Activated naive CD4-positive, alpha-beta T cell treated with anti-CD3 and anti-CD28 coated beads, Interleukin-2, amount 50 U/mL, for 24 hours (primary cell): ENCODE results near the gene NGF.
"Not testable (repeated sequence)": the region's sequence is repeated elsewhere in the genome, so short reads cannot be mapped to it uniquely, and the experiment has no call there.

Source experiments
- H3K27ac Mint-ChIP-seq: one replicate; pipeline ENCODE4 v1.8.0; 2021; ENCODE audit warnings: mild to moderate bottlenecking, mixed read lengths
- H3K27me3 Mint-ChIP-seq: one replicate; pipeline ENCODE4 v1.8.0; 2021; ENCODE audit warnings: mixed read lengths
- H3K36me3 Mint-ChIP-seq: one replicate; pipeline ENCODE4 v1.8.0; 2021; ENCODE audit warnings: mixed read lengths
- H3K4me1 Mint-ChIP-seq: one replicate; pipeline ENCODE4 v1.8.0; 2021; ENCODE audit warnings: mixed read lengths
- H3K4me3 Mint-ChIP-seq: one replicate; pipeline ENCODE4 v1.8.0; 2021; ENCODE audit warnings: mild to moderate bottlenecking, mixed read lengths
- H3K9me3 Mint-ChIP-seq: one replicate; pipeline ENCODE4 v1.8.0; 2021; ENCODE audit warnings: mixed read lengths

The NGF gene

GRCh38 chr1:115323366-115324004 lies 14.6 kb downstream of the NGF start:
- Mint-ChIP-seq H3K27me3 (peaks cover 7% of the 10 kb centered on the region), H3K4me3 (no peak overlapping the region), H3K36me3 (no peaks in the 10 kb centered on the region), H3K9me3 (no peaks in the 10 kb centered on the region), H3K27ac (no peak overlapping the region), H3K4me1 (no peaks in the 10 kb centered on the region)

GRCh38 chr1:115322631-115323030 lies 15.4 kb downstream of the NGF start:
- Mint-ChIP-seq H3K36me3 (no peaks in the 10 kb centered on the region), H3K9me3 (no peaks in the 10 kb centered on the region), H3K4me1 (no peaks in the 10 kb centered on the region), H3K27me3 (peaks cover 4% of the 10 kb centered on the region), H3K27ac (no peak overlapping the region), H3K4me3 (no peak overlapping the region)

- Mint-ChIP-seq H3K4me3 (no peak overlapping the region), H3K27ac (no peak overlapping the region), H3K27me3 (peaks cover 5% of the 10 kb centered on the region), H3K36me3 (no peaks in the 10 kb centered on the region), H3K4me1 (no peaks in the 10 kb centered on the region), H3K9me3 (no peaks in the 10 kb centered on the region)
Measured at GRCh38 chr1:115320377-115320776, 17.7 kb downstream of the NGF start.

GRCh38 chr1:115319706-115320105 lies 18.3 kb downstream of the NGF start:
- no peaks in the 10 kb centered on the region for H3K9me3 Mint-ChIP-seq
- peaks cover 5% of the 10 kb centered on the region for H3K27me3 Mint-ChIP-seq
- H3K36me3 Mint-ChIP-seq, result no peaks in the 10 kb centered on the region
- no peak overlapping the region for H3K27ac Mint-ChIP-seq
- H3K4me1 Mint-ChIP-seq, result no peaks in the 10 kb centered on the region
- no peak overlapping the region for H3K4me3 Mint-ChIP-seq

GRCh38 chr1:115317101-115318012 lies 20.7 kb downstream of the NGF start:
- peaks cover 3% of the 10 kb centered on the region for H3K27me3 Mint-ChIP-seq
- no peak overlapping the region for H3K4me3 Mint-ChIP-seq
- no peak overlapping the region for H3K27ac Mint-ChIP-seq
- no peaks in the 10 kb centered on the region for H3K36me3 Mint-ChIP-seq
- H3K9me3 Mint-ChIP-seq, result no peaks in the 10 kb centered on the region
- H3K4me1 Mint-ChIP-seq, result no peaks in the 10 kb centered on the region

GRCh38 chr1:115314765-115315164 lies 23.3 kb downstream of the NGF start:
- Mint-ChIP-seq H3K4me1 (no peaks in the 10 kb centered on the region), H3K36me3 (no peaks in the 10 kb centered on the region), H3K27ac (no peak overlapping the region), H3K4me3 (no peak overlapping the region), H3K9me3 (no peaks in the 10 kb centered on the region), H3K27me3 (peaks cover 3% of the 10 kb centered on the region)

GRCh38 chr1:115314092-115314491 lies 24.0 kb downstream of the NGF start:
- H3K4me3 Mint-ChIP-seq, result no peak overlapping the region
- no peaks in the 10 kb centered on the region for H3K9me3 Mint-ChIP-seq
- H3K36me3 Mint-ChIP-seq, result no peaks in the 10 kb centered on the region
- no peak overlapping the region for H3K27ac Mint-ChIP-seq
- peaks cover 4% of the 10 kb centered on the region for H3K27me3 Mint-ChIP-seq
- H3K4me1 Mint-ChIP-seq, result no peaks in the 10 kb centered on the region

GRCh38 chr1:115313182-115313581 lies 24.9 kb downstream of the NGF start:
- Mint-ChIP-seq H3K27ac (no peak overlapping the region), H3K9me3 (peaks cover 6% of the 10 kb centered on the region), H3K4me3 (no peak overlapping the region), H3K4me1 (no peaks in the 10 kb centered on the region), H3K27me3 (peaks cover 7% of the 10 kb centered on the region), H3K36me3 (no peaks in the 10 kb centered on the region)

- Mint-ChIP-seq H3K27ac (no peak overlapping the region), H3K9me3 (peaks cover 6% of the 10 kb centered on the region), H3K36me3 (no peaks in the 10 kb centered on the region), H3K4me3 (no peak overlapping the region), H3K4me1 (no peaks in the 10 kb centered on the region), H3K27me3 (peaks cover 7% of the 10 kb centered on the region)
Measured at GRCh38 chr1:115312742-115313141, 25.3 kb downstream of the NGF start.

- H3K36me3 Mint-ChIP-seq, result no peaks in the 10 kb centered on the region
- H3K27me3 Mint-ChIP-seq, result peaks cover 7% of the 10 kb centered on the region
- no peak overlapping the region for H3K27ac Mint-ChIP-seq
- H3K4me3 Mint-ChIP-seq, result no peak overlapping the region
- no peaks in the 10 kb centered on the region for H3K4me1 Mint-ChIP-seq
- peaks cover 6% of the 10 kb centered on the region for H3K9me3 Mint-ChIP-seq
Measured at GRCh38 chr1:115311474-115311989, 26.5 kb downstream of the NGF start.

GRCh38 chr1:115310581-115311473 lies 27.2 kb downstream of the NGF start:
- H3K9me3 Mint-ChIP-seq, result peaks cover 6% of the 10 kb centered on the region
- peaks cover 8% of the 10 kb centered on the region for H3K27me3 Mint-ChIP-seq
- H3K36me3 Mint-ChIP-seq, result no peaks in the 10 kb centered on the region
- H3K4me3 Mint-ChIP-seq, result no peak overlapping the region
- no peak overlapping the region for H3K27ac Mint-ChIP-seq
- H3K4me1 Mint-ChIP-seq, result no peaks in the 10 kb centered on the region

- H3K36me3 Mint-ChIP-seq, H3K4me3 Mint-ChIP-seq, H3K27ac Mint-ChIP-seq, H3K9me3 Mint-ChIP-seq, H3K27me3 Mint-ChIP-seq, H3K4me1 Mint-ChIP-seq: not testable (repeated sequence)
Measured at GRCh38 chr1:115309504-115309903, 28.5 kb downstream of the NGF start.

- no peak overlapping the region for H3K27ac Mint-ChIP-seq
- no peaks in the 10 kb centered on the region for H3K4me1 Mint-ChIP-seq
- H3K4me3 Mint-ChIP-seq, result no peak overlapping the region
- peaks cover 6% of the 10 kb centered on the region for H3K9me3 Mint-ChIP-seq
- no peaks in the 10 kb centered on the region for H3K36me3 Mint-ChIP-seq
- H3K27me3 Mint-ChIP-seq, result peaks cover 8% of the 10 kb centered on the region
Measured at GRCh38 chr1:115308969-115309368, 29.1 kb downstream of the NGF start.

GRCh38 chr1:115307661-115308060 lies 30.4 kb downstream of the NGF start:
- Mint-ChIP-seq H3K36me3 (no peaks in the 10 kb centered on the region), H3K4me3 (no peak overlapping the region), H3K27ac (no peak overlapping the region), H3K27me3 (peaks cover 12% of the 10 kb centered on the region), H3K4me1 (no peaks in the 10 kb centered on the region), H3K9me3 (peaks cover 6% of the 10 kb centered on the region)

- Mint-ChIP-seq H3K4me1 (no peaks in the 10 kb centered on the region), H3K27ac (no peak overlapping the region), H3K4me3 (no peak overlapping the region), H3K9me3 (peaks cover 6% of the 10 kb centered on the region), H3K27me3 (peaks cover 12% of the 10 kb centered on the region), H3K36me3 (no peaks in the 10 kb centered on the region)
Measured at GRCh38 chr1:115306146-115306545, 31.9 kb downstream of the NGF start.
